HG03460 (cell line): Measurements from ENCODE around the gene FBXL14.
"Not testable (repeated sequence)": the region's sequence is repeated elsewhere in the genome, so short reads cannot be mapped to it uniquely, and the experiment has no call there.

Experiments used
- ATAC-seq: cut with Tn5 transposase; IDR thresholded peaks from one replicate; pipeline ENCODE4 v1.9.1; 2021; ENCODE audit not compliant: unreplicated experiment

Gene FBXL14

DNA sequence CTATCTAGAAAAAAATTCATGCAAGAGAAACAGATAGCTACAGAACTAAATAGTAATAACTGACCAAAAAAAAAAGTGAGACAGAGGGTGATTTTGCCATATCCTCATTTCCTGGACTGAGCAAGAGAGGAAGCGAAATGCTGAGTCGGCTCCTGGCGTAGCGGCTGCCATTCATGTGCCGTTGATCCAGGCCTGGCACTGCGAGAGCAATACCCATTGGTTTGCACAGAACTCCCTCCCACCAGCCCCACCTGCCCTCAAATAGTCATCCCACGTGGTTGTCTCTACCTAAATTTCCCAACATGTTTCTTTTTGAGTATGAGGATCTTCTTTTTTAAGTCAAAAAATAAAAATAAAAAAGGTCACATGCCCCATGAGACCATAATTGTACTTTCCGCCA is 25.2 kb upstream of the FBXL14 start:
- ATAC-seq, result no peak

DNA sequence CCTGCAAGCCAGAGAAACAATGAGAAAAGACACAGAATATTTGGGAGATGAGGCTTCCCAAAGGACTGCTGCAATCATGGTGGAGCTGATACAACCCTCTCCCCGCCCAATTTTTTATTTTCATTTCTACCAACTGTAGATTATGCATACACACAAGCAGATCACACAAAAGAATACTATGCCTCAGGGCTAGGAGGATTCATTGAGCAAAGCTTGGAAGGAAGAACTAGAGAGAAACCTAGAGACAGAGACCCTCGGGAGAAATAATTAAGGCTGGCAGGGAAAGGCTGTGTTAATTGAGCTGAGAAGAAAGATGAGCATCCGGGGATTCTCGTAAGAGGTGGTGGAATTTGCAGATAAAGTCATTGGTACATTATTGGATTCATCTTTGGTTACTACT is 24.8 kb upstream of the FBXL14 start:
- ATAC-seq, result no peak

DNA sequence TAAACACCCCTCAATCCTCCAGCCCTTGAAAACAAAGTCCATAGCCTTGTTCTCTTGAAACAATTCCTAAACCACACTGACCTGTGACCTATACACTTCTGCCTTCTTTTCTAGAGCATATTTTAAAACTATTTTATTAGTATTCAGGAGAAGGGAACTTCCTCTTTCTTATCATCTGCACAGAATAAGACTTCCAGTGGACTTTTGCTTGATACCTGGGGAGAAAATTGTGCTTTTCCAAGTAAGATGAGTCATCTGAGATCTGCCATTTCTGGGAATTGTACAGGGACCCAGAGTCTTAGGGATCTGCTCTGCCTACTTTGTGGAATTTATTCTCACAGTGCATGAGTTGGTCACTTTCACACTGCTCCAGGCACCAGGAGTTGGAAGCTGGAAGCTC is 24.1 kb upstream of the FBXL14 start:
- no peak for ATAC-seq

DNA sequence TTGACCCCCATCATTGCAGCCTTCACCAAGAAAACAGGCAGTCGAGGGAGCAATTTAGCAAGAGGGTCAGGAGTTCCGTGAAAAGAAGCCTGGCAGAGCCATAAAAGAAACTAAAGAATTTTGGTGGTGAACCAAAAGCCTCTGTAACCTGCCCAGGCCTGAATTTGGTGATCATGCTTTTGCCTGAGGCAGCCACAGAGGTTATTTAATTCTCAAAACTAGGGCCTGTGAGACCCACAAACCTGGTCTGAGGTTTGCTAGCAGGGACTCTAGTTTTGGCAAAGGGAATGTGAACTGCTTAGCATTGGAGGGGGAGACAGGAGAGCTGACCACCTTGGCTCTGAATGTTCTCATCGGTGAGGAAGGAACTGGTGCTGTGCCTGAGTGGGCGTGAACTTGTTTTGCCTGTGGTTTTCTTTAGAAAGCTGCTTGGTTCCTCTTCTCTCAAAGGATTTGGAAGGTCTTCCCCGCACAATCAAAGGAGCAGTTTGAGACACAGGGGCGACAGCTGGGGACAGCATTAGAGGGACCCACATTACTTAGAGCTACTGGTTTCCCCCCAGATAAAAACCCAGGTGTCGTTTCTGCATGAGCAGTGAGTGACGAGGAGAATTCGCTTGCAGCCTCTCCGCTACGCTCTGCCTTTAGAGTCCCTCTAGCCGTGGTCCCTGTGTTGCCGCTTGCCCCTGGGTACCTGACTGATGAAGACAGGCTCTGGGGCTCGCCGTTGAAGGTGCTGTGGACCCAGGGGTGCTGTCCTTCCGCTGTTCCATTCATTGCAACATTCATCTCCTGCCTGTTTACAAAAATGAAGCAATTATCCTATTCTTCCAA is 22.1 kb upstream of the FBXL14 start:
- ATAC-seq, result no peak

DNA sequence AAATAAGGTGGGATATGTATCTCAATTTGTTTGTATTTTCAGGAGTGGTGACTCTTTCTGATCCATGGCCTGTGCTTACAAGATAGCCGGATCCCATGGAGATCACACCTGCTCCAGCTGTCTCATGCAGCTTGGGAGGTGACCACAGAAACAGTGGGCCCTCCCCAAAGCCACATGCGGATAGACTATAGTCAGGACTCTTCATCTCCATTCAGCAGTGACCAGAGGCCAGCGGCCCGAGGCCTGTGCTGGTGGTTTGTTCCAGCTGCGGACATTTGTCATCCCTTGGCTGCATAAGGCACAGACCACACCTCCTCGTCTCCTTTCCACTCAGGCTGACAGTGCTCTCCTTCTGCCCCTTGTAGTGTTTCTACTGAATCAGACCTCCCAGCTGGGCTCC is 20.0 kb upstream of the FBXL14 start:
- no peak for ATAC-seq

DNA sequence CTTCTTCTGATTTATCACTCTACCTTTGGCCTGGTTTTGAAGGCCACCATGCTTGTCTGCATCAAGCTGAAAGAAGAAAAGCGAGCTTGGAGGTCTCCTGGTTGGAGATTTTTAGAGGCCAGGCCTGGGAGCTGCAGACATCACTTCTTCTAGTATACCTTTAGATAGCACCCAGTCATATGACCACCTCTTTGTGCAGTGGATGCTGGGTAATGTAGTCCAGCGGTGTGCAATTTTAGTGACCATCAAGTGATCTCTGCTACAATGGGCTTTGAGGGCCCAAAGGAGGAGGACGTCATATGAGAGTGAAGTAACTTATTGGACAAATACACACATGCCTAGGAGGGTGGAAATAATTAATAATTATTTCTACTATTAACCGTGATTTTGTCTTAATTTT is 19.5 kb upstream of the FBXL14 start:
- ATAC-seq, result no peak

DNA sequence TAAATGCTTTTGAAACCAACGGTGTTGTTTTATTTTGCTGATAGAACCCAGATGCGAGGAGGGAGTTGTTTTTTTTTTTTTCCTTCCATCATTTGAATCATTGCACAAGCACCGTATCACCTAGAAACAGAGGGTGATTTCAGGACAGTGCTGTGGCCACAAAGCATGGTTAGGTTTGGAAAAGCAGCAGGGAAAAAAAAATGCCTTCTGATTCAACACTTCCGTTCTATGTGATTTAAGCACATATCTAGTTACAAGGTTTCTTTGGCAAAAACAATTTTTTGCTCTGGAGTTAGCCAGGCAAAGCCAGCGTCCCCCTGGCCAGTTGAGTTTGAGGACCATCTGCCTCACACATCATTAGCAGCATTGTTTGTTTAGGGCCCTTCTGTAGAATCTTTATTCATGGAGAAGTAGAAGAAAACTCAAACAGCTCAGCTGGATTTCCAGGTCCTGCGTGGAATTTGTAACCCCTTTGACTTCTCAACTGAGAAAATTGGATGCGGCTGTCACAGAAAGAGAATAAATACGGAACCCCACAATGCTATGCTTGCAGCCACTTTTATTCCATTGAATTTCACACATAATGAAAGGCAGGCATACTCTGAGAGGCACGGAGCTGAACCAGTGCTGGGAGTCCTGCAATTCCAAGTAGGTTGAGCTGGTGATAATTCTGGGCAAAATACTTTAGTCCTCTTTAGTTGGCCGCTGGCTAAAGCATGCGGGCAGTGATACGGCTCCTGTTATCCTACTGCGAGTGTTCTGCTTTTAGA is 17.6 kb upstream of the FBXL14 start:
- no peak for ATAC-seq

DNA sequence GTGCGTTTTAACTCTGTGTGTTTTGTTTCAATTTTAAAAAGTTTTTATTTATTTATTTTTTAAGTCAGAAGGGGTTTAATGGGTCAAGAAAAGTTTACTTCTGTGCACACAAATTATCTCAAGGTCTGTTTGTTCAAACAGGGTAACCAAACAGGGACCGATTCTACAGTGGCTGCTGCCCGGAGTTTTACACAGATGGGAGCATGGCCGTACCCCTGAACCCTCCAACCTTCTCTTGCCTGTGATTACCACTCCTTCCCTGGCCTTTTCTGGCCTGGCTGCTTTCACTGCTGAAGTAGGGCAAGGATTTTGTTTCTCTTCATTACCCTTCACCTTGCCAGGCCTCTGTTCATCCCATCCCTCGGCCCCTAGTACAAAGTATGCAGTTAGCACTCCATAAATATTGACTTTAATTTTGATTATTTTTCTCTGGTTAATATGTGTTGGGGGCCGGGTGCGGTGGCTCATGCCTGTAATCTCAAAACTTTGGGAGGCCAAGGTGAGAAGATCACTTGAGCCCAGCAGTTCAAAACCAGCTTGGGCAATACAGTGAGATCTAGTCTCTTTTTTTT is 15.8 kb upstream of the FBXL14 start:
- ATAC-seq, result no peak

DNA sequence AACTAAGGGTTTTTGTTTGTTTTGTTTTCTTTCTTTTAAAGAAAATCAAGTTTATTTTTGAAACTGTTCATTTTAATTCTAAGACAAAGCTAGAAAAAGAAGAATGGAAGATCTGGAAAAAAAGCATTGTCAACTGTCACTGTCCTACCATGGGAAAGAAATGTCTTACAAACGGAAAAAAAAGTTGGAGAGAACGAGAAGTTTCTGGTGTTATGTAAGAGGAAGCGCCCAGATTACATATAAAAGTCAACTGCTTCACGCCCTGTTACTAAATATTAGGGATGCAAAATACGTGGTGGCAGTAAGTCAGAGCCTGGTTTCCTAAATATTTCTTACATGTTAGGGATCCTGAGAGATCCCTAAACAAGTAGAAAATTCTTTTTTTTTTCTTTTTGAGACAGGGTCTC is 14.3 kb upstream of the FBXL14 start:
- ATAC-seq, result no peak

DNA sequence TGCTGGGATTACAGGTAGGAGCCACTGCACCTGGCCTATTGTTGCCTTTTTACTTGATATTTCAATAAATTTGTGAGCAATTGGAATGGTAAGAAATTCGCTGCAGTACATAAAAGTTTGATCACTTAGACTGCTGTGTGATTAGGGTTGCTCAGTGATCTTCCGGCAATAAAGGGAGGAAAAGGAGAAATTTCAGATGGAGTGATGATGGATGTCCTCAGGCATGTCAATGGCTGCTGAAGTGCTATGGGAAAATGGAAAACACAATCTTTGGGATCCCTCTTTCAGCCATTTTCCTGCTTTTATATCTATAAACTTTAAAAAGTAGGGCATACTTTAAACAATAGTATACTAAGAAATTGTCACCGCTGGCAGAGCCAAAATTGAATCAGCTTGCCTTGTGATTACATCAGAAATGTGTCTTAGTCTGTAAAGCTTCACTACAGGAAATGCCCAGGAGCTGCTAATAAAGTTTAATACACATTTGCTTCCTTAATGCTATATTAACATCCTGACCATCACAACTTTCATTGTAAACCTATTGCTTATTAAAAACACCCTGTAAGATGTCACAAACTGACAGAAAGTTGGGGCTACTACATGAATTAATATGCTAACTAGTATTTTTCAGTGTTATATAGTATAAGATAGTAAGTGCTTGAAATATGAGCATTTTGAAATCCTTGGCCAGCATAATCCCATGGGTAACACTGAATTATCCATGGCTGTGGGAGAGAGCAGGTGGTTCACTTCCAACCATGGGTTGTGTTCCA is 13.7 kb upstream of the FBXL14 start:
- ATAC-seq, result no peak

DNA sequence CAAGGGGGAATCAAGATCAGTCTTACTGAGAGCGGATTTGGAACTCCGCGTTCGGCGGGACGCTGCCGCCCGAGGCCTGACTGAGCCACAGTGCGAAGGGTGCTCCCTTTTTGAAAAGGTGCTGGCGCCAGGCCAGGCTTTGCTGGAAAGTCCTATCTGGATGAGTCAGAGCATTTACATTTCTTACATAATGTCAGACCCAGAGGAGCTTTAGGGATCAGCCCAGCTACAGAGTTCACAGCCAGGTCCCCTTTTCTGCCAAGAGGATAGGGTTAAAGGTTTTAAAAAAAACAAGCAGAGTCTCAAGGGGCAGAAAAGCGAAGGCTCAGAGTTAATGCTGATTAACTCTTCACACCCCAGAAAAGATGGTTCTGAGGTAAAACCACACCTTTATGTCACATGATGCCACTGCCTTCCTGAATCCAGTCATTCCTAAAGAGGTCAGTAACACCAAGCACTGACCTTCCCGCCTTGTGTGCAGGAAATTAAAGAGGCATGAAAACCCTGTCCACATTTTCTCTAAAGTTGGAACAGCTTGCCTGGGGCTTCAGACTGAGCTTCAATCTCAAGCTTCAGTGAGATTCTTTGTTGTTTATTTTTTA is 11.7 kb upstream of the FBXL14 start:
- peak; percentile 64 for ATAC-seq

DNA sequence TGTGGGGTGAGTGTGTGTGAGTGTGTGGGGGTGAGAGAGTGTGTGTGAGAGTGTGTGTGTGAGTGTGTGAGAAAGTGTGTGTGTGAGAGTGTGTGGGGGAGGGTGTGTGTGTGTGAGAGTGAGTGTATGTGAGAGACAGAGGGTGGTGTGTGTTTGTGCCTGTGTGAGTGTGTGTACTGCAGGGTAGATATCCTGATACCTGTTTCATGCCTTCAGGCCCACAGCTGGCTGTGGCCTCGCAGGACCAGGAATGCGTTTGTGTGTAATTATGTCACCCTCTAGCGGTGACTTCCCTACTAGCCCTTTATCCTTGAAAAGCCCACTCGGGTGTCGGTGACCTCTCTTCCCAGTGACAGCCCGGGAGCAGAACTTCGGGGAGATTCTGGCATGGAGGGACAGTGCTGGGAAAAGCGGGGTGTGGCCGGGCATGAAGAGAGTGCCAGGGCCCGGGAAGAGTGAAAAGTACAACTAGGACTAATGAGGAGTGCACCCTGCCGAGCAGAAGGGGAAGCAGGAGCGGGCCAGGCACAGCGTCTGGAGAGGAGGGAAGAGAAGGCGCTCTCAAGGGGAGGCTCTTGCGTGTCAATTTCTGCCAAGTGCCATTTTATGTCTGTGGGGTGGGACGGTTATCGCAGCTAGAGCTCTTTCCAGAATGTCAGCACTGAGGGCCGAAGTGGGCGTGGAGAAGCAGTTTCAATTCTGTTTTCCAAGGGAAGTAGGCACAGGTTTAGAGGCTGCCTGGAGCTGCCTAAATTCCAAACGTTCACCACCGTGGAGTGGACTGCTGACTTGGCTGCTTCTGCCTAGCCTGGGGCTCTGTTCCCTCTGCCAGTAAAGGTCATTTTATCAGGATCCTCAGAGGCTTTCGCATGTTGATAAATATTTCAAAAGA is 11.0 kb upstream of the FBXL14 start:
- ATAC-seq, result no peak

DNA sequence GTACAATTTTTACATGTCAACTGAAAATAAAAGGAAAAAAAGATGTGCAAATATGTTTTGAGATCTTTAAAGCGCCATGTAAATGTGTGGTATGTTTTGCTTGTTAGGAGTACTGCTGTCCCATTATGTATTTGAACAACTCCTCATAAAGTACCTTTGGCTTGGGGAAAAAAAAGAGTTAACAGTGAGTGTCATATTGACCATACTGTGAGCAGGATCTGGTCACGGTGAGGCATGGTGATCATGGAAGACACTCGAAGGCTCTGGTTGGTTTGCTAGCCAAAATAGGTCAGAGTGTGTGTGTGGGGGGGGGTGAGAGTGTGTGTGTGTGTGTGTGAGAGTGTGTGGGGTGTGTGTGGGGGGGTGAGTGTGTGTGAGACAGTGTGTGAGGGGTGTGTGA is 10.1 kb upstream of the FBXL14 start:
- ATAC-seq, result no peak

DNA sequence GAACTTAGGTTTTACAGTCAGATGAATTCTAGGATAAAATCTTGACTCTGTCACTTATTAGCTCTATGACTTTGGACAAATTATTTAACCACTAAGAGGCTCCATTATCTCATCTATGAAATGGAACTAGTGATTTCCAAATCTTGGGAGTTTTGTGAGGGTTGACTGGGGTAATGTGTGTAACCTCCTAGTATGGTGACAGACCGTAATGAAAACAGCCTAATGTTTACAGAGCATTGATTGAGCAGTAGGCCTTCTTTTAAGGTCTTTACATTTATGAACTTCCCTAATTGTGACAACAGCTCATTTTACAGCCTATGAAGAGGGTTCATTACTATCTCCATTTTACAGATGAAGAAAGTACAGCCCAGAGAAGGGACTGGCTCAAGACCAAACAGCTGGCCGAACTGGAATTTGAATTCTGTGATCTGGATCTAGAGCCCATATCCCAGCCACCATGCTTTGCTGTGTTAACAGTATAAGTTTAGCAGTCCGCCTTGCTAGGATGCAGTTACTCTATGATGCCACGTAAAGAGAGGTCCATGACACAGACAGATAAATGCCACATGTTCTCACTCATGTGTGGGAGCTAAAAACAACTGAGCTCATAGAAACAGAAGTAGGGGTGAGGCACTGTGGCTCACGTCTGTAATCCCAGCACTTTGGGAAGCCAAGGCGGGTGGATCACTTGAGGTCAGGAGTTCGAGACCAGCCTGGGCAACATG is 9.1 kb upstream of the FBXL14 start:
- ATAC-seq, result no peak

DNA sequence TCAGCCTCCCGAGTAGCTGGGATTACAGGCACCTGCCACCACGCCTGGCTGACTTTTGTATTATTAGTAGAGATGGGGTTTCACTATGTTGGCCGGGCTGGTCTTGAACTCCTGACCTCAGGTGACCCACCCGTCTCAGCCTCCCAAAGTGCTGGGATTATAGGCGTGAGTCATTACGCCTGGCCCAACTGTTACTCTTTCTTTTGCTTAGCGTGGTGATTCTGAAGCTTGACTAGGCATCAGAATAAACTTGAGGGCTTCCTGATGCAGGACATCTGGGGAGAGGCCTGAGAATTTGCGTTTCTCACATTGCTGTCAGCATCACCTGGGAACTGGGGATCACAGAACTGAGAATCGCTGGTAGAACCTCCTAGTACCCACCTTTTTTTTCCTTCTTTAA is 8.3 kb upstream of the FBXL14 start:
- not testable (repeated sequence) for ATAC-seq

DNA sequence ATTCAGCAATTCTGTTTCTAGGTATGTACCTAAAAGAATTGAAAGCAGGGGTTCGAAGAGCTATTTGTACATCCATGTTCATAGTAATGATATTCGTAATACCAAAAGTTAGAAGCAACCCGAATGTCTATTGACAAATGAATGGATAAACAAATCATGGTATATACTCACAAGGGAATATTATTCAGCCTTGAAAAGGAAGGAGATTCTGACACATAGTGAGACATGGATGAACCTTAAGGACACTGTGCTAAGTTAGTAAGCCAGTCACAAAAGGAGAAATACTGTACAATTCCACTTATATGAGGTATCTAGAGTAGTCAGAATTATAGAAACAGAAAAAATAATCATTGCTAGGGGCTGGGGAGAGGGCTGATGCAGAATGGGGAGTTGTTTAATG is 4.4 kb upstream of the FBXL14 start:
- ATAC-seq, result no peak

DNA sequence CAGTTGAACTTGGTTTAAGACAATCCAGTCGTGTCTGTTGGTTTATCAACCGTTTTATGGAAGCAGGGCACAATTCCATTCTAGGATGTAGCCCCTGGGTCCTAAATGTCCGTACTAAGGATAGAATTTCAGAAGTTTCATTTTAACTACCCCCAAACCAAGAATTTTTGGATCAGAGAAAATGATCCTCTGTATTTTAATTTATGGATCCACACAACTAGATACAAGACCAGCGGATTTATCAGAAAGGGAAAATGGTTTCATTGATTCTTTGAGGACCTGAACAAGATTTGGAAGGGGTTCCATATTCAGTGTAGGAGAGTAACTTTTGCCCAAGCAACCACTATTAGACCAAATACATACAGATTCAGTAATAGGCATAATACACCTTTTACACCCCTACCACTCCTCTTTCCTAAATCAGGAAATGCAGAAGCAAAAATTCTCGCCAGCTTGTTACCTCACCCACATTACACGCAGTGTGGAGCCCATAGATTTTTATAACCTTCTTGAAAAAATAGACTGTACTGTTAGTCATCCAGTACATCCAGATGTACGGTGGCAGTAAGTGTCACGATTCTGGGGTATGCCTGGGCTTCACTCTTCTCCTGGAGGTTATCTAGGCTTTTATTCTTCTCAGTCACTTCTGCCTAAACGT is 1.4 kb upstream of the FBXL14 start:
- ATAC-seq, result no peak

DNA sequence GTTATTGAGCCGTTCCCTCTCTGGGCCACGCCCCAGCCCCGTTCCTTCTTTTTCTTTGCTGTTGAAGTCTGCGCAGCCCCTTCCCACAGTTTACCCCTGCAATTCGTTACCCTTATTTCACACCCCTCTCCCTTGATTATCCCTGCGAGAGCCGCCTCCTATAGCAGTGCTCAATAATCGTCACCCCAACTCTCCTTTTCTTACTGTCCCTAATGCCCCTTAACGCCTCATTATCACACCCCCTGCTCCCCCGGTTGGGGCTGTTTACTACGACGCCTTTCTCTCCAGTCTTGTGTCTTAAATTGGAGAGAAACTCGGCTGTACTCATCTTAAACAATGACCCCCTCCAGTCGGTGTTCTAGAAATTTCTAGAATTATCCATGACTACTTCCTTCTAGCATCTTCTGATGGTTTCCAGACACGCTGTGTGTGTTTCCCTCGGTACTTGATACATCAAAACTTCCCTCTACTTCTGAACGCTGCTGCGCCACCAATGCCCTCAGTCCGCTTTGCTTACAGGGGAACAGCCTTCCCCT is 713 bp upstream of the FBXL14 start:
- no peak for ATAC-seq

DNA sequence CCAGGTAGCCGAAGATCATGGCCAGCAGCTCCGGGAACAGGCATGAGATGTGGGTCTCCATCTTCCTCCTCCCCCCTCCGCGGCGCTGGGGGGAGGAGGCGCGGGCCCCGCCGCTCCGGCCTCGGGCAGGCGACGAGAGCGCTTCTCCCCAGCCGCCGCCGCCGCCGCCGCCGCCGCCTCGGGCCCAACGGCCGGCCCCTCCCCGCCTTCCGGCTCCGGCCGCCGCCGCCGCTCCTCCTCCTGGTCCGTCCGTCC is 448 bp downstream of the FBXL14 start:
- ATAC-seq, result peak; percentile 52
